Left ventricle myocardium inferior (tissue), 1 donor: ENCODE measurements around the gene SOX2. TPM values are rescaled to one million over a fixed set of nuclear protein-coding genes. Genes with fewer than 3 reads are reported as not detected.
A peak's percentile ranks its signal among the peaks of the same experiment; 100 is the strongest.

Experiments used
- DNase-seq: peaks from one replicate; pipeline ENCODE4 v3.0.0-alpha.2; 2020
- H3K27ac ChIP-seq: fragments of 200-600 bp; replicated peaks from 2 replicates; pipeline ENCODE4 v1.8.0; 2021
- H3K27me3 ChIP-seq: fragments of 200-600 bp; 2 replicates; pipeline ENCODE4 v1.8.0; 2021; ENCODE audit warnings: low read depth
- H3K36me3 ChIP-seq: fragments of 200-600 bp; 2 replicates; pipeline ENCODE4 v1.8.0; 2021
- H3K4me1 ChIP-seq: fragments of 200-600 bp; 2 replicates; pipeline ENCODE4 v1.8.0; 2021
- H3K4me3 ChIP-seq: fragments of 200-600 bp; 2 replicates; pipeline ENCODE4 v1.8.0; 2021; ENCODE audit warnings: mild to moderate bottlenecking, moderate library complexity
- H3K9me3 ChIP-seq: fragments of 200-600 bp; replicated peaks from 2 replicates; pipeline ENCODE4 v1.8.0; 2021
- intact Hi-C: fragments of 100-400 bp; cut with micrococcal nuclease; formaldehyde crosslinking; loops from one replicate; pipeline ENCODE4 v1.11.0; 2022
- total RNA-seq: library from RNA; stranded (reverse); fragmentation: NEBNext Ultra II Directional; extraction: Animal tissue kit (Norgen Biotek cat#: 25700); gene quantifications from one replicate; pipeline ENCODE4 v1.2.1, GENCODE V29; 2021
- TF ChIP-seq, protein P1 (sequence below): fragments of 200-600 bp; IDR thresholded peaks from 2 replicates; pipeline ENCODE4 v1.8.0; 2021; ENCODE audit warnings: antibody characterized with exemption, mild to moderate bottlenecking, borderline replicate concordance
- donor health status: DM: no; HTN: yes; CAD: no; lungs with severe emphysema.

Gene SOX2
- total RNA-seq, 1 donor from 2014 or later, result 0.16 TPM

DNA sequence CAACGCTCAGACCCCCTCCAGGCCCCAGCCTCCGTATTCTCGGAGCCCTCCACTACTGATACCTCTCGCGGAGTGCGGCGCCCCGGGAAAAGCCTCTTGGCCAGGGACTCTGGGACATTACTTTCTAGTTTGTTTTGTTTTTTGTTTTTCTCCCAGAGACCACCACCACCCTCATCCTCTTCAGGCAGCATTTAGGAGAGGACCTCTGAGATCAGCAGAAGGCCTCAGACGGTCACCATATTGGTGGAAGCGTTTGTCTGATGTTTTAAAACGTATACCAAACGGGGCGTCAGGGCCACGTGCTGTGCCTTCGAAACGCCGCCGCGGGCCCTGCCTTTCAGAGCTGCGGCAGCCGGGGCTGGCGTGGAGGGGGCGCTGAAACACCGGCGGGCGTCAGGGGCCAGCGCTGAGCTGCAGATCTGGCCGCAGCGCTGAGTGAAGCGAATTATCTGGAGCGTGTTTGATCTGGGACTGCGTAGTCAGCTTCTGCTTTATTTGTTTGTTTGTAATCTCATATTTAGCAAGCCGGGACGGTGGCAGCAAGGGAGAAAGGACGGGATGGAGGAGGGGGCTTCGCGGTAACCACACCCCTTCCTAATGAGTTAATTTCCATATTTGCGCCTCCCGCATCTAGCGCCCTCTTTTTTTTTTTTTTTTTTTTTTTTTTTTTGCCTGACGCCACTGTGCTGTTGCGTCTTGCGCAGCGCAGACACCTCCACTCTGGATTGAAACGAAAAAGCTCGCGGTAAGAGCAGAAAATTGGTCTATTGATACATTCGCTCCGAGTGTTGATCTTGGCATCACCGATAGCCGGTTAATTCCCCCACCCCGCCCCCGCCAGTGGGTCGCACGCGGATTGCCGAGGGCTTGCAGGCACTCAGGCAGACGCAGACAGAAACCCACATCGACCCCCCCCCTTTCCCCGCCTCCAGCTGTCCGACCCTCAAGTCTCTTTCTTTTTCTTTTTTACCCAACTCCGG lies 14.9 kb downstream of the SOX2 start:
- no peaks in the 10 kb centered on the region for H3K36me3 ChIP-seq
- intact Hi-C loops, result loop anchor here (10.0 kb wide), 1 partner anchor 922 kb away; no protein-coding TSS in a partner anchor
- DNase-seq, result no peak
- no peaks in the 10 kb centered on the region for H3K9me3 ChIP-seq
- peaks cover 100% of the 10 kb centered on the region for H3K27me3 ChIP-seq
- H3K27ac ChIP-seq, result no peak overlapping the region
- peak overlapping the region; percentile 51 for H3K4me3 ChIP-seq
- H3K4me1 ChIP-seq, result peaks cover 22% of the 10 kb centered on the region
- TF ChIP-seq, protein P1, sequence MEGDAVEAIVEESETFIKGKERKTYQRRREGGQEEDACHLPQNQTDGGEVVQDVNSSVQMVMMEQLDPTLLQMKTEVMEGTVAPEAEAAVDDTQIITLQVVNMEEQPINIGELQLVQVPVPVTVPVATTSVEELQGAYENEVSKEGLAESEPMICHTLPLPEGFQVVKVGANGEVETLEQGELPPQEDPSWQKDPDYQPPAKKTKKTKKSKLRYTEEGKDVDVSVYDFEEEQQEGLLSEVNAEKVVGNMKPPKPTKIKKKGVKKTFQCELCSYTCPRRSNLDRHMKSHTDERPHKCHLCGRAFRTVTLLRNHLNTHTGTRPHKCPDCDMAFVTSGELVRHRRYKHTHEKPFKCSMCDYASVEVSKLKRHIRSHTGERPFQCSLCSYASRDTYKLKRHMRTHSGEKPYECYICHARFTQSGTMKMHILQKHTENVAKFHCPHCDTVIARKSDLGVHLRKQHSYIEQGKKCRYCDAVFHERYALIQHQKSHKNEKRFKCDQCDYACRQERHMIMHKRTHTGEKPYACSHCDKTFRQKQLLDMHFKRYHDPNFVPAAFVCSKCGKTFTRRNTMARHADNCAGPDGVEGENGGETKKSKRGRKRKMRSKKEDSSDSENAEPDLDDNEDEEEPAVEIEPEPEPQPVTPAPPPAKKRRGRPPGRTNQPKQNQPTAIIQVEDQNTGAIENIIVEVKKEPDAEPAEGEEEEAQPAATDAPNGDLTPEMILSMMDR, result no peak

DNA sequence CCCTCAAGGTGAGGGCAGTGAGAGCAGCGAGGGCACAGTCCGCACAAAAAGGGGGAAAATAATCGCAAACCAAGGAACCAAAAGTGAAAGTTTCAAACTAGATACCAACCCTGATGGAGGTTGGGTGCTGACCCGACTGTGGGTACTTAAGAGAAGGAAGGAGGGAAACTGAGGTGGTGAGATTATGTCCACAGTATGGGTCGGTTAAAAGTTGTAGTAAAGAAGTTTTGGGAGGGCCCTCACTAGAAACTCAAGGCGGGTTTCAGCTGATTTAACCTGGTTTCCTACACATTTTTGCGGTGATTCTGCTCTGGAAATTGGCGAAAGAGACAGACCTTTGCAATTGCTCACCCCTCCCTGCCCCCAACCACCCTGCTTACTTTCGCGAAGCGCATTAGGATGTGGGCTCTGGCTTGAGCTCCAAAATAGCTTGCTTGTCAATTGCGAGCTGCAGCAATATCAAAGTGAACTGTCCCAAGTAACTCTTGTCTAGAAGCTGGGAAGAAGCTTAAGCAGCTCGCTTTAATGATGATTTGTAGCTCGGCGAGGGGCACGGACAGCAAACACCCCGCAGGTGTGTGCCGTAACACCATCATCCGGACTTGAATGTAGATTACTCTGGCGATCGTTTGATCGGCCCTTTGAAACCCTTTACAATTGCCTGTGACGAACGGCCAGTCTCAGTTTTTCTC lies 15.8 kb downstream of the SOX2 start:
- intact Hi-C loops, result loop anchor here (10.0 kb wide), 1 partner anchor 923 kb away; no protein-coding TSS in a partner anchor
- H3K9me3 ChIP-seq, result no peaks in the 10 kb centered on the region
- H3K36me3 ChIP-seq, result no peaks in the 10 kb centered on the region
- peaks cover 22% of the 10 kb centered on the region for H3K4me1 ChIP-seq
- H3K27ac ChIP-seq, result no peak overlapping the region
- H3K27me3 ChIP-seq, result peaks cover 100% of the 10 kb centered on the region
- peak overlapping the region; percentile 51 for H3K4me3 ChIP-seq
- TF ChIP-seq, protein P1, result no peak
- no peak for DNase-seq

DNA sequence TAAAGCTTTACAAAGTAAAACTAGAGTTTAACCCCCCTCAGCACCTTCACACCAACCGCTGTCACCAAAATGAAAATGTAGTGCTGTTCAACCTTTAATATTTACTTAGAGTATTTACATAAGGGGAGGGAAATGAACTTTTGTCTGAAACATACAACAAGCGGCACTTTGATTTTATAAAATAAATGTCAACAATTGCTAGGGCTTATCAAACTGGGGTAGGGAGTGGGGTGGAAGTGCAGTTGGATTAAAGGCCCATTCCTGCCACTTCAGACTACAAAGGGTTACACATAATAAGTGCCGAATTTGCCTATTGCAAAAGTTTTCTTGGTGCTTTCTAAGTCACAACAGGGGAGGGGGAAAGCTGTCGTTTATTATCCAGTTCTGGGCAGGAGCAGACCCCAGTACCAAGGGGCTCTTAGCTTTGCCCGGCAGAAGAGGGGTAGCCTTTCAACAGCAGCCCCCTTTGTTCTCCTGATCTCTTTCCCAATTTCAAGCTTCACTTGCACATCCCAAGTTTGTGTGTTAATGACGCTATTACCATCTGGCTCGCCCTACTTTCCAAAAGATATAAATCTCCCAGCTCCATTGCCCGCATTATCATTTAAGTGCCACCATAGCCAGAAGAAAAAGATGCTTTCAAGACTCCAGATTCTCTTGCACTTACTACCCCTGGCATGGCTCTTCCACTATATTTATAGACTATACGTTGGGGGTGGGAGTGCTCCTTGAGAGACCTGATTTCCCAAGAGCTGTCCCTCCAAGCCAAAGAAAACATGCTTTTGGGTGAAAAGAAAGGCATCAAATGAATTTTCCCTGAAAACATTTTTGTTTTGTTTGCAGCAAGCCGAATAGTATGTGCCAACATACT lies 17.0 kb downstream of the SOX2 start:
- H3K27me3 ChIP-seq, result peaks cover 97% of the 10 kb centered on the region
- no peak overlapping the region for H3K4me3 ChIP-seq
- intact Hi-C loops, result loop anchor here (10.0 kb wide), 1 partner anchor 924 kb away; no protein-coding TSS in a partner anchor
- no peak for DNase-seq
- H3K36me3 ChIP-seq, result no peaks in the 10 kb centered on the region
- TF ChIP-seq, protein P1, result no peak
- no peak overlapping the region for H3K27ac ChIP-seq
- no peaks in the 10 kb centered on the region for H3K9me3 ChIP-seq
- peaks cover 22% of the 10 kb centered on the region for H3K4me1 ChIP-seq

DNA sequence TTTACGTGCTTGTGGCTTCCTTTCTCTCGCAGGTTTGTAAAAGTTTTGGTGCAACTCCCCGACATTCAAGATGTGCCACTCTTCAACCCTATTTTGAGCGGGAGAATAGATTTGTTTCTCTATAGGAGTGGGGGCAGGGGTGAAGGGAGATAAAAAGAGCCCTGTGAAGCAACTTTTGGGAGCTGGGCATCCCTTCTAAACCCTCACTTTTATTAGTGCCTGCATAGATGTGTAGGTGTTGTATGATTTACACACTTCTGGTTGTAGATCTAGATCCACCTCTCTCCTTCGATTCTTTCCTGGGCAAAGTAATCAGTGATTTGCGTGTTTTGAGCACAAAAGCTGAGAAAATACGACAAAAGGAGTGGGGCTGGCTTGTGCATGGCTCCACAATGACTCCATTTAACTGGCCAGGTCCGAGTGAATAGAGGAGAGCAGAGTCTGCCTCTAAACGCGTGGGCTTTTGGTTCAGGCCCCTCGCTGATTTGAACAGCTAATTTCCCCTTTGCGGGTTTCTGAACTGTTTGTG lies 17.7 kb downstream of the SOX2 start:
- intact Hi-C loops, result loop anchor here (10.0 kb wide), 1 partner anchor 925 kb away; no protein-coding TSS in a partner anchor
- TF ChIP-seq, protein P1, result no peak

More for the DNA sequence above, 17.7 kb downstream of the SOX2 start:
- Histone ChIP-seq H3K36me3 (no peaks in the 10 kb centered on the region), H3K27ac (no peak overlapping the region), H3K27me3 (peaks cover 96% of the 10 kb centered on the region), H3K4me3 (no peak overlapping the region), H3K4me1 (peaks cover 22% of the 10 kb centered on the region), H3K9me3 (no peaks in the 10 kb centered on the region)
- DNase-seq, result no peak
